Measurements from ENCODE around the gene TBC1D22A. TPM values are rescaled to one million over a fixed set of nuclear protein-coding genes. Genes with fewer than 3 reads are reported as not detected.

The TBC1D22A gene
- total and polyA plus RNA-seq, 2 donors (not counting 3 experiments of a cell fraction or from before 2014, with no cell fraction given): 26.1 to 32.4 TPM

DNA sequence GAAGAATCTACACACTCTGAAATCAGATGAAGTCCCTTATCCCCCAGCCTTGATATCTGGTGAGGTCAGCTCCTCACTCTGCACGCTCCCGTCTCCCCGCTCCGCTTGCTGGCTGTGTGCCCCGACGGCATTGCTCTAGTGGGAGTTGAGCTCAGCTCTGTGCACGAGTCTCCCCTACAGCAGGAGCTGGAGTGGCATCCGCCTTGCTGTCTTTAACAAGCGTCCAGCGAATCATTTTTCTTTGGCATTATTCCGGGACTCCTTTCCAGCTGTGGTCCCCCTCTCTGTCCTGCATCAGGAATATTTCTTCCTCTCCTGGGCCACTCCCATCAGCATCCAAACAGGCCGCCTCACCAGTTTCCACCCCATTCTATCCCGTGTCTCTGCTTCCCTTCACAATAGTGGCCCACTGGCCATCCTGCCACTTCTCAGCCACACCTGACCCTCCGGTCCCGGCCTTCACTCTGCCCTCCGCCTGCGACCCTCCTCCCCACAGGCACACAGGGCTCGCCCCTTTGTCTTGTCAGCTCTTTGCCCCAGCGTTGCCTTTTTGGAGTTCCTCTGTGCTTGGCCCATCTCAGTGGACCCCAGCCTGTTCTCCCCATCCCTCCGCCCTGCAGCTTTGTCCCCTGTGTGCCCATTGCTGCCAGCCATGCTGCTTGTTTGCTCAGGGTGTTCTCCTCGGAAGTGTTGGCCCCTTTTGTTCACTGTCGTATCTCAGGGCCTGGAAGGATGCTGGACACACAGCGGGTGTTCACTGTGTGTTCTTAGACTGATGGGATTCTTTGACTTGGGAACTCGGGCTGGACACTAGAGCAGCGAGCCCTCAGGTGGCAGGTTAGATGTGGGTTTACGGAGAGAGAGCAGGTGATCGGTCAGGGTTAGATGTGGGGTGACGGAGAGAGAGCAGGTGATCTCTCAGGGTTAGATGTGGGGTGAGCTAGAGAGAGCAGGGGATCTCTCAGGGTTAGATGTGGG lies 441.8 kb downstream of the TBC1D22A start:
- H3K9me3 ChIP-seq (replicated peaks; ENCODE audit: control insufficient read depth, insufficient read depth, low read length): no peaks in the 10 kb centered on the region
- H3K4me1 ChIP-seq (ENCODE audit: control insufficient read depth, extremely low read depth, insufficient read depth, low read length): no peaks in the 10 kb centered on the region
- intact Hi-C loops (cut with micrococcal nuclease): no loop called here
- no peak overlapping the region for H3K9ac ChIP-seq (replicated peaks; ENCODE audit: extremely low read depth, insufficient read depth, low read length)
- no TSS peak for BruUV-seq (replicated peaks)
- TF ChIP-seq MAX (IDR thresholded peaks at IDR 0.05; ENCODE audit: insufficient read depth, insufficient read length) (no peak), FOS (IDR thresholded peaks at IDR 0.05; ENCODE audit: borderline replicate concordance, insufficient read depth, low read length) (no peak), JUN (IDR thresholded peaks at IDR 0.05; ENCODE audit: borderline replicate concordance, insufficient read depth, insufficient read length, low read depth) (no peak), GATA2 (IDR thresholded peaks at IDR 0.05; ENCODE audit: insufficient read depth, insufficient read length, low read depth, low read length) (no peak), POLR2A (IDR thresholded peaks at IDR 0.05; ENCODE audit: low read depth, low read length) (no peak), EZH2 (IDR thresholded peaks at IDR 0.05; ENCODE audit: borderline replicate concordance, low read depth, low read length, severe bottlenecking) (no peak), MYC (IDR thresholded peaks at IDR 0.05; ENCODE audit: low read depth, low read length) (no peak), POLR2AphosphoS5 (IDR thresholded peaks at IDR 0.05; ENCODE audit: insufficient read depth, low read depth, low read length) (no peak), CTCF (IDR thresholded peaks at IDR 0.05; ENCODE audit: extremely low read depth in 1 of 2, insufficient read depth in 1 of 2, low read depth in 1 of 2, low read length in 2 of 2) (no peak)
- no peaks in the 10 kb centered on the region for H3K9me1 ChIP-seq (replicated peaks; ENCODE audit: control insufficient read depth, extremely low read depth, insufficient read depth, low read length)
- no peak overlapping the region for H3K4me2 ChIP-seq (ENCODE audit: insufficient read depth, low read length)
- CTCF ChIA-PET: interaction anchor here (0.8 to 1.0 kb wide), 2 partner anchors 9 to 359 kb away, joined by 3 read pairs; no protein-coding TSS in a partner anchor
- no peak overlapping the region for H3K4me3 ChIP-seq (replicated peaks in 1 of 3; ENCODE audit: insufficient read depth in 1 of 3, low read depth in 1 of 3, low read length in 3 of 3)
- no peaks in the 10 kb centered on the region for H3K27me3 ChIP-seq (ENCODE audit: control insufficient read depth in 2 of 2, insufficient read depth in 2 of 2, low read length in 2 of 2)
- dilution Hi-C loops (cut with MboI; ENCODE audit: extremely low pct_ligation_motif_present, low sequenced_read_pairs): no loop called here
- no peak overlapping the region for H2AFZ ChIP-seq (ENCODE audit: low read depth, low read length)
- POLR2A ChIA-PET: no interaction called here
- no peak overlapping the region for H3K27ac ChIP-seq (ENCODE audit: insufficient read depth, low read depth, low read length)
- H3K79me2 ChIP-seq (ENCODE audit: control insufficient read depth, insufficient read depth, low read length): no peaks in the 10 kb centered on the region
- no peaks in the 10 kb centered on the region for H4K20me1 ChIP-seq (replicated peaks; ENCODE audit: control insufficient read depth, extremely low read depth, insufficient read depth, low read length)
- DNase-seq (ENCODE audit: low read depth, low spot score): no peak
- FAIRE-seq: no peak
- no peaks in the 10 kb centered on the region for H3K36me3 ChIP-seq (ENCODE audit: control insufficient read depth in 2 of 2, extremely low read depth in 1 of 2, insufficient read depth in 2 of 2, low read length in 2 of 2)
